NCI-H526 treated with DMSO at 0.1 percent for 48 hours (cell line): Measurements from ENCODE around the gene SPTLC3.
"Not testable (repeated sequence)": the region's sequence is repeated elsewhere in the genome, so short reads cannot be mapped to it uniquely, and the experiment has no call there.

Experiments
- DNase-seq: peaks from one replicate; lab custom pipeline; 2025; lab: John Stamatoyannopoulos, UW

The SPTLC3 gene

GRCh38 chr20:13008761-13009681 is at the start of gene SPTLC3:
Gene SPTLC3, plus strand, starts transcription at chr20:13008972. Its CDS starts 296 bp downstream, at chr20:13009268.
- DNase-seq, result no peak

DNA sequence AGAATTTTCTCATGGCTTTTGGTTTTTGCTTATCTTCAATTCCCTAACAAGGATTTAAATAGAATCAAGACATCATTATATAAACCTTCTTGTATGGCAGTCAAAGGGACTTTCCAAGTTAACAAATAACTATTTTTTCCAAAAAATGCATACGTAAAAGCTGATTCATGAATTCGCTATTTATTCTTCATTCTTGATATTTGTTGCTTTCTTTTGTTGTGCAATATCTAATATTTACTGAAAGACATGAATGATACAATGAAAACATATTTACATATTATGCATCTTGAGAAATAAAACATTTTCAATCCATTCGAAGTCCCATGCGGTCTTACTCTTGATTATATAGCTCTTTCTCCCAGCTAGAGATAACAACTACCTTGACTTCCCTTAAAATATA is 47.0 kb upstream of the SPTLC3 start:
- DNase-seq, result no peak

- peak; percentile 27 for DNase-seq
Observed at GRCh38 chr20:12962895-12963294, 45.9 kb upstream of the SPTLC3 start.

DNA sequence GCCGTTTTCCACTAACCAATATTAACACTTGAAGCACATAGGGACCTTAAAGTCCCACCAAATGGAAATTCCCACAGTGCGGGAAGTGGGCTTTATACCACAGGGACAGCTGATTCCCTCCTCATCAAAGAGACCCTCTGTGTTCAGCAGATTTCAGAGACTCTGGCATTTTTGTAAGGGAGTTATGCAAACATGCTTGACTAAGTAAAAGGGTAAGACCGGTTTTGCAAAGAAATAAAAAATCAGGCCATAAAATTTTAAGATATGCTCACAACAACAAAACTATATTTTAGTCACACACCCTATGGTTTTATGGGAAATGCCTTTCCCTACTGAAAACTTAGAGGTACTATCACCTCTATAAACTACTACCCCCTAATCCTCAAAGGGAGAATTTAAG is 45.4 kb upstream of the SPTLC3 start:
- peak; percentile 11 for DNase-seq

DNA sequence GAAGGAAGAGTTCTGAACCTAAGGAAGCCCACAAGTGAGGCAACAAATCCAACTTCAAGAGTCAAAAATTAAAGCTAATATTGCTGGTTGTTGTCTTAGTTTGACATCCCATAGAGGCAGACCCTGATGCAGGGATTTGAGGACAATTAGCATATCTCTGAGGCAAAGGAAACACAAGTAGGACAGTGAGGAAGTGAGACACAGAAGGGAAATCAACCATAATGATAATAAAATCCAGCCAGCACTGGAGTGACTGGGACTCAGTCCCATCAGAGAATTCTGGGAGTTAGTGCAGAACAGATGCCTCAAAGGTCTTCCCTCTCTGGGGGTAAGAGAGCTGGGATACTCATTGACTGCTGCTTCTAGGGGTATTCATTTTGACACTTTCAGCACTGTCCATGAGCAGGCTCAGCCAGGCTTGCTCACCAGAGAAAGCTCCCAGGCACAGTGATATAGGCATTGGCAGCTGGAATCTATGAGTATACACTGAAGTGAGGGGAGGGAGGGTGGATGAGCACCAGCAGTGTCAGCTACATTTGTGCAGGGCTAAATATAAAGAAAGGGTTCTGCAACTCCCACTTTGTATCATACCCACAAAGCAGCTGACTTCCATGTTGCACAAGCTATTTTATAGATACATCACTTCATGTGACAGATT is 43.4 kb upstream of the SPTLC3 start:
- DNase-seq, result no peak

- no peak for DNase-seq
Observed at GRCh38 chr20:12965870-12966251, 42.9 kb upstream of the SPTLC3 start.

DNA sequence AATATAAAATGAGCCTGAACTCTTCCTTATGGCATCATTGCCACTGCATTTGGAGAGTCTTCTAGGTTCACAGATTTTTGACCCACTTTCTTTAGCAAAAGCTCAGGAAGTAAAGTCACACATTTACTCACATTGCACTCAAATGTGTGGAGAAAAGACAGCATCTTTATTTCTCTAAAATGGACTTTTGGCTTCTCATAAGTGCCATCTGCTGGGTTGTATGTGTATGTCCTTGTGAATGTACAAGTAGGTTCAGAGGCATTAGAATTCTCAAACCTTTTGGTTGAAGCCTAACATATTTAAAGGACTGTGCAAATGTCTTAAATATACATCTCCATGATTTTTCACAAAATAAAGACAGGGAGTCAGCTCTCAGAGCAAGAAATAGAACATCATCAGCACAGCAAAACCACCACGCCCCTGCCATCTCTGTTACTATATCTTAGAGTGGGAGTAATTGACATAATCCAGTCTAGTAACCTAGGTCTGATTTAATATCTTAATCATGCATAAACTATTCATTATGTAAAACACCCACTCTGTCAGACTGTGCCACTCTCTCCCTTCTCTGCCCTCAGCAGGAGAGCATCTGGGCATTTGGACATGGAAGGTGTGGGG is 42.2 kb upstream of the SPTLC3 start:
- peak; percentile 63 for DNase-seq

- no peak for DNase-seq
Observed at GRCh38 chr20:12967932-12968331, 40.8 kb upstream of the SPTLC3 start.

DNA sequence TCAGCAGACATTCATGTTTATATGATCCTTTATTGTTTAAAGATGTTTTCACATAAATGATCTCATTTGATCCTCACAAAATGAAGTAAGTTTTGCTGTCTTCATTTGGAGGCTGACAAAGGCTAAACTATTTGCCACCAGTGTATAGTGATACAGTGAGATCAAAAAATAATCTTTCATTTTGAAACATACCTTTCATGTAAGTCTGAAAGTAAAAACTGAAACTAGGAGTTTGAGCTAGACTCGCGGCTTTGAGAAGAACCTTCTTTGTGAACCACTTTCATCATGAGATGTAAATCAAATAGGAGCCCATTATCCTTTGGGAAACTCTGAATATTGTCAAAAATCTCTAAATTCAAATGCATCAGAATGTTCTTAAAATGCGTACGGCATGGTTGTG is 40.3 kb upstream of the SPTLC3 start:
- DNase-seq, result no peak

GRCh38 chr20:12969071-12969669 is 39.6 kb upstream of the SPTLC3 start:
- no peak for DNase-seq

DNA sequence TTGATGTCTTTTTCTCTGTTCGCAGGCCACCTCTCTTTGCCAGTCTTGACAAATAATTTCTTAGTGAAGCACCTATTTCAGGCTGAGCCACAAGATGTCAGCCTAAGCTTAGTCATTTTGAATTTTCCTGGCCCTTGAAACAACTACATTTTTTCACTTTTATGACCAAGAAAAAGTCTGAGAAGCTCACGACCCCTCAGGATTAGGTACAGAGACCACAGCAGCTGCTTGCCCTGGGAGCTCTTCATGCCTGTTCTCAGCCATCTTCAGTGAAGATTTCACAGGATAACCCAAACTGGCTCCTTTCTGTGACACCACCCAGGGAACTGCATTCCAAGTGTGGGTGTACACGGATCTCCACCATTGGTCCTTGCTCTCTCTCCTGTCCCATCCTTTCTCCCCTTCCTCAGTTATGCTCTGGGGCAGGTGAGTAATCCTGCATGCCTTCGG is 38.4 kb upstream of the SPTLC3 start:
- DNase-seq, result peak; percentile 53

DNA sequence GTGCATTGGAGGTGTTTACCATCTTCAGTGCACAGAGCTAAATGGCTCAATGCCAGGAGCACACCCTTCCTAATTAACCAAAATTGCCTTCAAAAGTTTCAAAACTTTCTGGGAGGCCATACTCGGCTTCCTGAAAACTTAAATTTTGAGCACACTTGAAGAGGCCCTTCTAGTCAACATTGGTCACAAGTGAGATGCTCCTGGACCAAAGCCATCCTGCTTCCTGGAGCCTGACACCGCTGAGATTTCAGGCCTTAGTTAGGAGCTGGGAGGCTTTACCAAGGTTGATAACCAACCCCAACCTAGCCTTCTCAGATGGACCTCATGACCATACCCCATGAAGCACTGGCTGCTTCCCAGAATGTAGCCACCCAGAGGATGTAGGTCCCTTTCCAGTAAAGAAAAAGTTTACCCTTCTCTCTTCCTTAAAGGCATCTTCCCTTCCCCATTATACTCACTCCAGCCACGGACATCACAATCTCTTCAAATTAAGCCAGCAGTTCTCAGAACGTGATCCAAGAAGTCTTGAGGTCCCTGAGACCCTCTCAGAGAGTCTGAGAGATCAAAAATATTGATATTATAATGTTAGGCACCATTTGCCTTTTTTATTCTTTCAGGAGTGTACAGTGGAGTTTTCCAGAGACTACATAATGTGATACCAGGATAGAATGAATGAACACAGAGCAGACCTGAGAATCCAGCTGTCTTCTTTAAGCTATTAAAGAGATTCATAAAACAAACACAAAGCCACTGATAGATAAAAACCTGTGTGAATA is 32.8 kb upstream of the SPTLC3 start:
- no peak for DNase-seq

- DNase-seq, result no peak
Observed at GRCh38 chr20:12976720-12977309, 32.0 kb upstream of the SPTLC3 start.

GRCh38 chr20:12977328-12978125 is 31.2 kb upstream of the SPTLC3 start:
- no peak for DNase-seq

DNA sequence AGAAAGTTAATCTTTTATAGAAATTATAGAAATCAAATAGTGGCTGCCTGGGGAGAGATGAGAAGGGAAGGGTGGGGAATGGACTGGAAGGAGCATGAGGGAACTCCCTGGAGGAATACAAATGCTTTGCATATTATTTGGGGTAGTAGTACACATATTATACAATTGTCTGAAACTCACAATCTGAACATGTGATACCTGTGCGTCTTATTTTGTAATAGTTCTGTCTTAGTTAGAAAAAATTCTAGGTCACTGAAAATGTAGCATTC is 30.7 kb upstream of the SPTLC3 start:
- DNase-seq, result no peak

DNA sequence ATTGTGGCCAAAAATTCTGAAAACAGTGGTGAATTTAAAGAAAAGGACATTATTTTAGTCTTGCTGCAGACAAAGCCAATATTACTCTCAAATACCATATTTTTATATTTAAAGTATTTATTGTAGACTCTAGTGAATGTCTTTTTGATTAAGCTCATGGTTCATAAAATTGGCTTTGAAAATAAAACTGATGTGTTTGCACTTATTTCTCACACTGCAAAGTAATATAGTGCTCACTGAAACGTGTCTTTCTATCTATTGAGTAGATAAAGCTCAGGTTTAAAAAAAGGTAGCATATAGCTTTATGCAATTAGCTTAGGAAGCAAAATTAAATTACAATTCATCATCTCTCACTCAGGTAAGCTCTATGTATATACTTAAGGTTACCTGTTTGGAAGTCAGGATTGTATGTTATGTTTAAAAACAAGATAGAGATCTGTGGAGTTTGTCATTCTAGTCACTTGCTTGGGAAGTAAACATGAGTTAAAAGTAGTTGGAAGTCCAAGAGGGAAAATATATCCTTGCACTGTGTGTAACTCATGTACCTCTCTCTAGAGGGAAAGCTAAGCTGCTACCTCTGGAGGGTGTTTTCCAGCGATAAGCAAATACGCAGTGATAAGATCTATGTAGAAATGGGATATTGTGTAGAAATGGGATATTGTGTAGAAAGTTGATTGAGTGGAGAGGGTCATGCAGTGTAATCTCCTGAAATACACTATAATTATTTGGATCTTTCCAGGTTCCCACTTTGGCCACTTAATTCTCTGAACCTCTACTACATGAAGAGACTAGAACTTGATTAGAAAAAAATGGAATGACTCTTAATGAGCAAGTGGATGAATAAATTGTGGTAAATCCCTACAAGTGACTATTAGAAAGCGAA is 29.9 kb upstream of the SPTLC3 start:
- DNase-seq, result no peak

GRCh38 chr20:12979713-12980112 is 29.1 kb upstream of the SPTLC3 start:
- DNase-seq, result not testable (repeated sequence)

DNA sequence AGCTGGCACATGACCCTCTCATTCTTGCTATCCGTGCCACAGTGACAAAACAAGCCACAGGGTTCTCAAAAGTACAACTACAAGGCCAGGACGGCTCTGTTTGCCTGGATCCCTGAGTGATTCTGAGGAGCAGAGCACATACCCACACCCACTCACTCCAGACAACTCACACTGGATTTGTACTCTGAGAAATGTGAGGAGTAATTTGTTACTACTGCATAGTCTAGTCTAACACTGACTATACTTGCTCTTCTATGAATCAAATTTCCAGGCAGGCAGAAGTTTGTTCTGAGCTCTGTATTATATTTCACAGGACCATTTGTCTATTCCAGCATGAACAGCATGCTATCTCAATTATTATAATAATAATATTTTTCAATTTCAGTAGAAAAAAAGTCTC is 26.7 kb upstream of the SPTLC3 start:
- DNase-seq, result no peak

GRCh38 chr20:12984069-12984765 is 24.6 kb upstream of the SPTLC3 start:
- no peak for DNase-seq
